GM21825 (cell line): Measurements from ENCODE around the gene BTNL2.
"Not testable (repeated sequence)": the region's sequence is repeated elsewhere in the genome, so short reads cannot be mapped to it uniquely, and the experiment has no call there.

Experiments
- ATAC-seq: cut with Tn5 transposase; IDR thresholded peaks from one replicate; pipeline ENCODE4 v1.9.1; 2021; ENCODE audit warnings: mild to moderate bottlenecking, moderate library complexity; ENCODE audit not compliant: unreplicated experiment

Gene BTNL2

GRCh38 chr6:32406857-32407256 is at the start of gene BTNL2:
Gene BTNL2, minus strand, starts transcription at chr6:32407181. Its CDS starts 58 bp downstream, at chr6:32407123.
- no peak for ATAC-seq

GRCh38 chr6:32449088-32449736 is 42.2 kb upstream of the BTNL2 start:
- ATAC-seq = no peak

GRCh38 chr6:32447932-32448331 is 41.0 kb upstream of the BTNL2 start:
- ATAC-seq = no peak

GRCh38 chr6:32445321-32445854 is 38.4 kb upstream of the BTNL2 start:
- no peak for ATAC-seq

GRCh38 chr6:32444433-32444832 is 37.5 kb upstream of the BTNL2 start:
- ATAC-seq = no peak

GRCh38 chr6:32442977-32443552 is 36.1 kb upstream of the BTNL2 start:
- no peak for ATAC-seq

GRCh38 chr6:32442243-32442667 is 35.3 kb upstream of the BTNL2 start:
- ATAC-seq = no peak

- peak; percentile 63 for ATAC-seq
Measured at GRCh38 chr6:32439602-32440214, 32.7 kb upstream of the BTNL2 start, which contains the start of gene HLA-DRA. Gene HLA-DRA, plus strand, starts transcription at chr6:32439887. Its CDS starts 64 bp downstream, at chr6:32439951.

- no peak for ATAC-seq
Measured at GRCh38 chr6:32439139-32439538, 32.2 kb upstream of the BTNL2 start.

- peak; percentile 65 for ATAC-seq
Measured at GRCh38 chr6:32436995-32437836, 30.2 kb upstream of the BTNL2 start.

- ATAC-seq = no peak
Measured at GRCh38 chr6:32436186-32436585, 29.2 kb upstream of the BTNL2 start.

GRCh38 chr6:32433950-32434349 is 27.0 kb upstream of the BTNL2 start:
- ATAC-seq = not testable (repeated sequence)

- ATAC-seq = no peak
Measured at GRCh38 chr6:32432050-32432450, 25.1 kb upstream of the BTNL2 start.

- no peak for ATAC-seq
Measured at GRCh38 chr6:32431142-32431541, 24.2 kb upstream of the BTNL2 start.

GRCh38 chr6:32430179-32430578 is 23.2 kb upstream of the BTNL2 start:
- ATAC-seq = no peak

GRCh38 chr6:32427934-32428474 is 21.0 kb upstream of the BTNL2 start:
- ATAC-seq = no peak

GRCh38 chr6:32427218-32427617 is 20.2 kb upstream of the BTNL2 start:
- no peak for ATAC-seq

GRCh38 chr6:32426338-32426737 is 19.4 kb upstream of the BTNL2 start:
- no peak for ATAC-seq

- no peak for ATAC-seq
Measured at GRCh38 chr6:32424589-32425300, 17.8 kb upstream of the BTNL2 start.

- no peak for ATAC-seq
Measured at GRCh38 chr6:32416036-32416435, 9.1 kb upstream of the BTNL2 start.
